OCI-M1 (cell line): ENCODE measurements around the gene PIK3CB.
"Not testable (repeated sequence)": the region's sequence is repeated elsewhere in the genome, so short reads cannot be mapped to it uniquely, and the experiment has no call there.

ENCODE experiments used
- DNase-seq: peaks from one replicate; lab custom pipeline; 2025; lab: John Stamatoyannopoulos, UW

Gene PIK3CB

GRCh38 chr3:138846824-138847223 is 12.1 kb upstream of the PIK3CB start:
- not testable (repeated sequence) for DNase-seq

GRCh38 chr3:138846262-138846791 is 11.6 kb upstream of the PIK3CB start:
- no peak for DNase-seq

- DNase-seq, result no peak
Measured at GRCh38 chr3:138845771-138846173, 11.0 kb upstream of the PIK3CB start.

GRCh38 chr3:138845181-138845601 is 10.5 kb upstream of the PIK3CB start:
- no peak for DNase-seq

GRCh38 chr3:138842483-138843188 is 7.9 kb upstream of the PIK3CB start:
- peak; percentile 39 for DNase-seq

GRCh38 chr3:138838385-138838784 is 3.7 kb upstream of the PIK3CB start:
- DNase-seq, result not testable (repeated sequence)

- not testable (repeated sequence) for DNase-seq
Measured at GRCh38 chr3:138835846-138836245, 1.1 kb upstream of the PIK3CB start.

- DNase-seq, result no peak
Measured at GRCh38 chr3:138835397-138835757, 649 bp upstream of the PIK3CB start.

GRCh38 chr3:138833899-138834595 is 681 bp downstream of the PIK3CB start:
- DNase-seq, result peak; percentile 87

GRCh38 chr3:138832473-138833057 is 2.2 kb downstream of the PIK3CB start:
- peak; percentile 95 for DNase-seq

- no peak for DNase-seq
Measured at GRCh38 chr3:138829886-138830510, 4.7 kb downstream of the PIK3CB start.

- DNase-seq, result no peak
Measured at GRCh38 chr3:138829097-138829496, 5.6 kb downstream of the PIK3CB start.

- DNase-seq, result no peak
Measured at GRCh38 chr3:138827222-138827621, 7.5 kb downstream of the PIK3CB start.

GRCh38 chr3:138825336-138825735 is 9.4 kb downstream of the PIK3CB start:
- DNase-seq, result no peak

GRCh38 chr3:138824114-138824506 is 10.6 kb downstream of the PIK3CB start:
- DNase-seq, result no peak

- not testable (repeated sequence) for DNase-seq
Measured at GRCh38 chr3:138820379-138820778, 14.3 kb downstream of the PIK3CB start.

- peak; percentile 50 for DNase-seq
Measured at GRCh38 chr3:138818185-138818860, 16.4 kb downstream of the PIK3CB start.

GRCh38 chr3:138817695-138818094 is 17.0 kb downstream of the PIK3CB start:
- peak; percentile 22 for DNase-seq

GRCh38 chr3:138812806-138813205 is 21.9 kb downstream of the PIK3CB start:
- DNase-seq, result no peak

- DNase-seq, result no peak
Measured at GRCh38 chr3:138809500-138810256, 25.1 kb downstream of the PIK3CB start.
